ENCODE results near the gene NEDD8.

Gene NEDD8

GRCh38 chr14:24181371-24182077, 50.6 kb downstream of the NEDD8 start:
- DNase-seq (ENCODE audit: extremely low spot score), result no peak
- ChIA-PET POLR2A (interaction anchor here (0.8 to 3.6 kb wide), 5 partner anchors 14 to 34 kb away, joined by 3 to 13 read pairs (median 3); partner anchors contain the start of genes IRF9, RNF31 and TM9SF1), CTCF (interaction anchor here (1.1 to 3.2 kb wide), 3 partner anchors 21 to 73 kb away, joined by 3 to 21 read pairs (median 4); partner anchors contain the start of gene IRF9)
- no peak for TF ChIP-seq CTCF (IDR thresholded peaks at IDR 0.05; ENCODE audit: control extremely low read depth, extremely low read depth, low read depth, missing control alignments)

GRCh38 chr14:24179961-24180796, 52.0 kb downstream of the NEDD8 start:
- CTCF ChIA-PET, result interaction anchor here (0.8 to 3.2 kb wide), 5 partner anchors 10 to 39 kb away, joined by 3 to 21 read pairs (median 3); partner anchors contain the start of genes EMC9 and IRF9
- no peak for DNase-seq (ENCODE audit: extremely low spot score)
- no peak for TF ChIP-seq CTCF (IDR thresholded peaks at IDR 0.05; ENCODE audit: control extremely low read depth, extremely low read depth, low read depth, missing control alignments)
- POLR2A ChIA-PET, result interaction anchor here (1.0 to 3.6 kb wide), 4 partner anchors 9 to 62 kb away, joined by 3 to 13 read pairs (median 4); partner anchors contain the start of genes IPO4, IRF9 and TINF2

GRCh38 chr14:24179294-24179960, 52.7 kb downstream of the NEDD8 start:
- TF ChIP-seq CTCF (IDR thresholded peaks at IDR 0.05; ENCODE audit: control extremely low read depth, extremely low read depth, low read depth, missing control alignments), result no peak
- ChIA-PET POLR2A (interaction anchor here (0.6 to 3.6 kb wide), 6 partner anchors 9 to 63 kb away, joined by 3 to 13 read pairs (median 4); partner anchors contain the start of genes IPO4, IRF9 and TINF2), CTCF (interaction anchor here (0.8 to 3.2 kb wide), 4 partner anchors 9 to 36 kb away, joined by 3 to 21 read pairs (median 4); partner anchors contain the start of gene IRF9)
- DNase-seq (ENCODE audit: extremely low spot score), result no peak

GRCh38 chr14:24178399-24179178, 53.6 kb downstream of the NEDD8 start:
- POLR2A ChIA-PET, result interaction anchor here (0.6 to 3.6 kb wide), 4 partner anchors 10 to 53 kb away, joined by 3 to 13 read pairs (median 4); partner anchors contain the start of genes IPO4 and IRF9
- no peak for TF ChIP-seq CTCF (IDR thresholded peaks at IDR 0.05; ENCODE audit: control extremely low read depth, extremely low read depth, low read depth, missing control alignments)
- no peak for DNase-seq (ENCODE audit: extremely low spot score)
- CTCF ChIA-PET, result interaction anchor here (1.3 to 3.2 kb wide), 3 partner anchors 9 to 18 kb away, joined by 5 to 21 read pairs (median 10); partner anchors contain the start of gene IRF9

- no peak for TF ChIP-seq CTCF (IDR thresholded peaks at IDR 0.05; ENCODE audit: control extremely low read depth, extremely low read depth, low read depth, missing control alignments)
- ChIA-PET CTCF (interaction anchor here (1.0 to 1.8 kb wide), 3 partner anchors 9 to 17 kb away, joined by 3 to 10 read pairs (median 5); partner anchors contain the start of gene IRF9), POLR2A (interaction anchor here (3.6 kb wide), 1 partner anchor 16 kb away, joined by 13 read pairs; the partner anchor contains the start of gene IRF9)
- no peak for DNase-seq (ENCODE audit: extremely low spot score)
Measured at GRCh38 chr14:24177891-24178290, 54.3 kb downstream of the NEDD8 start.
